Measurements from ENCODE around the gene KLK8.

- TF ChIP-seq YY1 (IDR thresholded peaks at IDR 0.05; ENCODE audit: insufficient read depth, insufficient read length) (no peak), ZNF274 (IDR thresholded peaks at IDR 0.05; ENCODE audit: low read depth, low read length) (no peak), SUZ12 (IDR thresholded peaks at IDR 0.05; ENCODE audit: extremely low read depth, insufficient read depth, insufficient read length) (no peak)
Observed at GRCh38 chr19:51031880-51032225, 30.4 kb upstream of the KLK8 start.
